HCT116 (cell line): ENCODE results near the gene BAIAP2L2. TPM values are rescaled to one million over a fixed set of nuclear protein-coding genes. Genes with fewer than 3 reads are reported as not detected.

Source experiments
- ATAC-seq: fragments of 200-7000 bp; cut with Tn5 transposase; 2 replicates; pipeline ENCODE4 v1.9.1; 2020; ENCODE audit warnings: mild to moderate bottlenecking, moderate library complexity
- BruUV-seq: library from RNA; stranded (reverse); fragments of 400-500 nt; replicated peaks from 2 replicates; lab custom pipeline; 2021; lab: Mats Ljungman, UMichigan
- CTCF ChIA-PET: fragments of 300-600 bp; sonication (Branson Sonifier 250); formaldehyde crosslinking; loops from one replicate; lab custom pipeline; 2021; ENCODE audit warnings: antibody characterized with exemption; lab: Charles Lee
- POLR2A ChIA-PET: fragments of 300-600, 350-600 bp; sonication (Branson Sonifier 250); formaldehyde crosslinking; loops from one replicate; lab custom pipeline; 2021; ENCODE audit warnings: antibody characterized with exemption; lab: Charles Lee
- RAD21 ChIA-PET, 2 experiments: fragments of 300-600 bp; sonication (Branson Sonifier 250); formaldehyde crosslinking; loops; one replicate each; lab custom pipeline; 2023; ENCODE audit warnings: low total read pairs in 2 of 2; ENCODE audit not compliant: uncharacterized antibody in 2 of 2, unreplicated experiment in 2 of 2, low non-redundant PET in 1 of 2; lab: Charles Lee
- DNase-seq: peaks from one replicate; pipeline ENCODE4 v3.0.0-alpha.2; 2010; ENCODE audit warnings: low read depth, low spot score
- H2AFZ ChIP-seq: fragments of 200-600 bp; shearing (Covaris generic), sonication (generic); 2 replicates; pipeline ENCODE4 v1.6.1; 2017; ENCODE audit warnings: low read depth, mixed run types, mixed read lengths, antibody characterized with exemption, low read length; ENCODE audit not compliant: poor library complexity, severe bottlenecking
- H3K27ac ChIP-seq: 2 replicates; pipeline ENCODE4 v1.5.1; 2012; ENCODE audit warnings: low read depth, low read length
- H3K27me3 ChIP-seq: fragments of 200-600 bp; sonication (generic); 2 replicates; pipeline ENCODE4 v1.6.1; 2016; ENCODE audit warnings: mixed run types, low read length, mixed read lengths; ENCODE audit not compliant: insufficient read depth
- H3K36me3 ChIP-seq, 2 experiments: fragments of 200-500 bp in 1 of 2; fragments of 200-600 bp in 1 of 2; sonication (Bioruptor generic) in 1 of 2; sonication (generic) in 1 of 2; 2 replicates each; pipeline versions ENCODE4 v1.5.1 to v1.6.1; 2014 to 2016; ENCODE audit warnings: low read length in 2 of 2, inconsistent platforms in 1 of 2, mixed read lengths in 1 of 2, mixed run types in 1 of 2; ENCODE audit not compliant: insufficient read depth in 2 of 2, control insufficient read depth in 1 of 2
- H3K4me1 ChIP-seq, 2 experiments: fragments of 200-600 bp in 1 of 2; sonication (generic) in 1 of 2; 2 replicates each; pipeline versions ENCODE4 v1.5.1 to v1.6.1; 2012 to 2017; ENCODE audit warnings: low read length in 2 of 2, inconsistent platforms in 1 of 2, mild to moderate bottlenecking in 1 of 2, mixed read lengths in 1 of 2, mixed run types in 1 of 2, moderate library complexity in 1 of 2; ENCODE audit not compliant: insufficient read depth in 2 of 2, control insufficient read depth in 1 of 2
- H3K4me2 ChIP-seq: fragments of 200-600 bp; sonication (generic); 2 replicates; pipeline ENCODE4 v1.6.1; 2017; ENCODE audit warnings: mixed run types, low read length, mixed read lengths
- H3K4me3 ChIP-seq, 2 experiments: fragments of 200-600 bp in 1 of 2; sonication (generic) in 1 of 2; replicated peaks in 1 of 2; 2 replicates each; pipeline ENCODE4 v1.5.1; 2011 to 2016; ENCODE audit warnings: low read length in 2 of 2, control low read depth in 1 of 2, low read depth in 1 of 2, mild to moderate bottlenecking in 1 of 2, mixed read lengths in 1 of 2, mixed run types in 1 of 2
- H3K79me2 ChIP-seq: fragments of 200-600 bp; sonication (generic); 2 replicates; pipeline ENCODE4 v1.6.1; 2017; ENCODE audit warnings: mild to moderate bottlenecking, mixed run types, low read length, moderate library complexity, mixed read lengths; ENCODE audit not compliant: insufficient read depth
- H3K9ac ChIP-seq: fragments of 200-600 bp; sonication (generic); 2 replicates; pipeline ENCODE4 v1.6.1; 2016; ENCODE audit warnings: low read length, mixed read lengths
- H3K9me2 ChIP-seq: fragments of 200-600 bp; sonication (generic), shearing (Covaris generic); 2 replicates; pipeline ENCODE4 v1.6.1; 2017; ENCODE audit warnings: mixed run types, mild to moderate bottlenecking, moderate library complexity; ENCODE audit not compliant: insufficient read depth
- H3K9me3 ChIP-seq, 2 experiments: fragments of 200-500 bp in 1 of 2; fragments of 200-600 bp in 1 of 2; sonication (Bioruptor generic) in 1 of 2; sonication (generic) in 1 of 2; 2 replicates each; pipeline ENCODE4 v1.6.1; 2014 to 2017; ENCODE audit warnings: low read length in 2 of 2, mixed read lengths in 2 of 2, inconsistent platforms in 1 of 2, low read depth in 1 of 2, mild to moderate bottlenecking in 1 of 2, mixed run types in 1 of 2, moderate library complexity in 1 of 2; ENCODE audit not compliant: control insufficient read depth in 1 of 2, insufficient read depth in 1 of 2
- H4K20me1 ChIP-seq: fragments of 200-600 bp; sonication (generic), shearing (Covaris generic); 2 replicates; pipeline ENCODE4 v1.6.1; 2017; ENCODE audit warnings: mixed run types, mild to moderate bottlenecking, moderate library complexity; ENCODE audit not compliant: insufficient read depth
- EGR1 ChIP-seq: IDR thresholded peaks from 2 replicates; pipeline ENCODE4 v1.6.1; 2012; ENCODE audit warnings: low read depth
- POLR2A ChIP-seq: IDR thresholded peaks from 2 replicates; pipeline ENCODE4 v1.7.0; 2011; ENCODE audit warnings: borderline replicate concordance; ENCODE audit not compliant: insufficient read depth, insufficient read length; ENCODE audit errors: extremely low read depth
- SIN3A ChIP-seq: IDR thresholded peaks from 2 replicates; pipeline ENCODE4 v1.6.1; 2012; ENCODE audit warnings: low read depth
- SP1 ChIP-seq: IDR thresholded peaks from 2 replicates; pipeline ENCODE4 v1.6.1; 2012; ENCODE audit warnings: low read depth
- TCF7L2 ChIP-seq: IDR thresholded peaks from 2 replicates; pipeline ENCODE4 v1.7.0; 2011; ENCODE audit warnings: borderline replicate concordance, inconsistent platforms; ENCODE audit not compliant: insufficient read depth, insufficient read length; ENCODE audit errors: extremely low read depth
- intact Hi-C: fragments of 100-400 bp; cut with micrococcal nuclease; formaldehyde crosslinking; loops from 2 replicates; pipeline ENCODE4 v1.10.0; 2022
- total RNA-seq: library from RNA; stranded (reverse); gene quantifications from one replicate; pipeline ENCODE4 v1.2.1, GENCODE V29; 2021; ENCODE audit not compliant: unreplicated experiment
- TF ChIP-seq, protein P1 (sequence below), 3 experiments: fragments of 200-600 bp in 1 of 3; sonication (generic) in 1 of 3; IDR thresholded peaks in 2 of 3; conservative IDR thresholded peaks in 1 of 3; 2 replicates each; pipeline ENCODE4 v1.5.1; 2012 to 2017; ENCODE audit warnings: low read depth in 2 of 3, low read length in 2 of 3, antibody characterized with exemption in 1 of 3, borderline replicate concordance in 1 of 3, control low read depth in 1 of 3, mild to moderate bottlenecking in 1 of 3, mixed read lengths in 1 of 3, mixed run types in 1 of 3, moderate library complexity in 1 of 3; ENCODE audit not compliant: insufficient read depth in 1 of 3

BAIAP2L2 gene
- total RNA-seq, 1 experiment from 2014 or later: 1.0 TPM

DNA sequence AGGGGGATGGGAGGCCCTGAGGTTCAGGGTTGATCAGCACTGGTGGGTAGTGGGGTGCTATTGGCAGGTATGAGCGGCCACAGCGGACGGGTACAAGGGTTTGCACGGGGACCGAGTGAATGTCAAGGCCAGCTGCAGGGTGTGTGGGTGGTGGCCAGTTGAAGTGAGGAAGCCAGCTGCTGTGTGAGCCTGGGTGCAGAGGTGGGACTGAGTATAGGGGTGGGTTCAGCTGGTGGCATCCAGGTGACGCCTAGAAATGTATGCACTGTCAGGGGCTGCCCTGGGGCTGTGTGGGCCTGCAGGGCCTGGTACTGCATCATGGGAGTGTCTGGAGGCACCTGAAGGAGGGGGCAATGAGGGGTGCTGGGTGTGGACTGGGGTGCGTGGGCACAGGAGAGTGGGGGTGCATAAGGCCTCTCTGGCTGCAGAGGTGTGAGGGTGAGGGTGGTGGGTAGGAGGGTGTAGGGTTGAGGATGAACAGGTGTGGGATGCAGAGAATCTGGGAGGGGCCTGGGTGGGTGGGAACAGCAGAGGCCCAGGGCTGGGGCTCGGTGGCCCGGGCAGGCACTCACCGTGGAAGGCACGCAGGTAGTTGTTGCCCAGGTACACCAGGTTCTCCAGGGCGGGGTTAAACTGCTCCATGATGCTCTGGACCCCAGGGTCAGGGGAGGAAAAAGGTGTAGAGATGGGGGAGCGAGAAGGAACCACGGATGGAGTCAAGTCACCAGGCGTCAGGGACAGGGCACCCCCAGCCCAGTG lies 1.7 kb downstream of the BAIAP2L2 start:
- POLR2A ChIA-PET: no interaction called here
- ATAC-seq (no peak), DNase-seq (no peak)
- Histone ChIP-seq H3K79me2 (no peaks in the 10 kb centered on the region), H2AFZ (no peak overlapping the region), H3K4me2 (no peak overlapping the region), H3K9me2 (no peaks in the 10 kb centered on the region), H3K9ac (no peak overlapping the region), H3K9me3 (no peaks in the 10 kb centered on the region), H3K4me1 (peaks cover 14 to 21% of the 10 kb centered on the region in 2 experiments), H3K36me3 (no peaks in the 10 kb centered on the region), H4K20me1 (no peaks in the 10 kb centered on the region), H3K27me3 (no peaks in the 10 kb centered on the region), H3K27ac (no peak overlapping the region), H3K4me3 (no peak overlapping the region)
- CTCF ChIA-PET: interaction anchor here (1.7 kb wide), 1 partner anchor 11 kb away, joined by 11 read pairs; no protein-coding TSS in a partner anchor
- RAD21 ChIA-PET: no interaction called here
- intact Hi-C loops: no loop called here
- BruUV-seq: no TSS peak
- TF ChIP-seq POLR2A: no peak
- TF ChIP-seq EGR1: no peak
- TF ChIP-seq SIN3A: no peak
- TF ChIP-seq, protein P1, sequence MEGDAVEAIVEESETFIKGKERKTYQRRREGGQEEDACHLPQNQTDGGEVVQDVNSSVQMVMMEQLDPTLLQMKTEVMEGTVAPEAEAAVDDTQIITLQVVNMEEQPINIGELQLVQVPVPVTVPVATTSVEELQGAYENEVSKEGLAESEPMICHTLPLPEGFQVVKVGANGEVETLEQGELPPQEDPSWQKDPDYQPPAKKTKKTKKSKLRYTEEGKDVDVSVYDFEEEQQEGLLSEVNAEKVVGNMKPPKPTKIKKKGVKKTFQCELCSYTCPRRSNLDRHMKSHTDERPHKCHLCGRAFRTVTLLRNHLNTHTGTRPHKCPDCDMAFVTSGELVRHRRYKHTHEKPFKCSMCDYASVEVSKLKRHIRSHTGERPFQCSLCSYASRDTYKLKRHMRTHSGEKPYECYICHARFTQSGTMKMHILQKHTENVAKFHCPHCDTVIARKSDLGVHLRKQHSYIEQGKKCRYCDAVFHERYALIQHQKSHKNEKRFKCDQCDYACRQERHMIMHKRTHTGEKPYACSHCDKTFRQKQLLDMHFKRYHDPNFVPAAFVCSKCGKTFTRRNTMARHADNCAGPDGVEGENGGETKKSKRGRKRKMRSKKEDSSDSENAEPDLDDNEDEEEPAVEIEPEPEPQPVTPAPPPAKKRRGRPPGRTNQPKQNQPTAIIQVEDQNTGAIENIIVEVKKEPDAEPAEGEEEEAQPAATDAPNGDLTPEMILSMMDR (IDR thresholded peaks at IDR 0.05 in 2 of 3, conservative IDR thresholded peaks at IDR 0.05 in 1 of 3; ENCODE audit: borderline replicate concordance in 1 of 3, insufficient read depth in 1 of 3, low read depth in 2 of 3, low read length in 2 of 3): no peak
- no peak for TF ChIP-seq TCF7L2
- no peak for TF ChIP-seq SP1
